K562 (cell line): Measurements from ENCODE around the gene GPR153. TPM values are rescaled to one million over a fixed set of nuclear protein-coding genes. Genes with fewer than 3 reads are reported as not detected.
A peak's percentile ranks its signal among the peaks of the same experiment; 100 is the strongest.

Source experiments
- ARID1B ChIP-seq: fragments of 450-650 bp; IDR thresholded peaks from 2 replicates; pipeline ENCODE4 v1.6.1; 2016; ENCODE audit warnings: antibody characterized with exemption, mild to moderate bottlenecking, inconsistent platforms
- DIDO1 ChIP-seq: fragments of 450-650 bp; IDR thresholded peaks from 2 replicates; pipeline ENCODE4 v1.6.1; 2016; ENCODE audit warnings: low read depth, missing biosample characterization, missing genetic modification characterization
- FOXP1 ChIP-seq: sonication (generic); formaldehyde crosslinking; IDR thresholded peaks from 2 replicates; pipeline ENCODE4 v1.8.0; 2022; ENCODE audit warnings: mild to moderate bottlenecking, missing genetic modification reagents
- POLR2AphosphoS2 ChIP-seq: IDR thresholded peaks from 2 replicates; pipeline ENCODE4 v1.6.1; 2012; ENCODE audit warnings: low read length, improper control_type of control experiment
- PRPF4 ChIP-seq: fragments of 200-400 bp; formaldehyde crosslinking; IDR thresholded peaks from one replicate; pipeline ENCODE4 v1.6.1; 2017; ENCODE audit warnings: low read length, low read depth, mild to moderate bottlenecking; ENCODE audit not compliant: insufficient read depth, poor library complexity, severe bottlenecking
- STAG1 ChIP-seq: sonication (generic); formaldehyde crosslinking; IDR thresholded peaks from 2 replicates; pipeline ENCODE4 v1.5.0; 2020; ENCODE audit warnings: missing genetic modification reagents, borderline replicate concordance
- TBP ChIP-seq: optimal IDR thresholded peaks from 2 replicates; pipeline ENCODE3; 2011; ENCODE audit warnings: low read depth, low read length, improper control_type of control experiment
- TEAD1 ChIP-seq, 2 experiments: fragments of 450-650 bp in 1 of 2; sonication (generic) in 1 of 2; formaldehyde crosslinking; IDR thresholded peaks; 2 replicates each; pipeline versions ENCODE4 v1.4.0 to v1.8.0; 2020 to 2022; ENCODE audit warnings: mild to moderate bottlenecking in 2 of 2, missing genetic modification reagents in 1 of 2
- ZC3H11A ChIP-seq: IDR thresholded peaks from 2 replicates; pipeline ENCODE4 v1.6.1; 2012; ENCODE audit warnings: low read depth, low read length, improper control_type of control experiment
- ZNF143 ChIP-seq: sonication (generic); formaldehyde crosslinking; IDR thresholded peaks from 2 replicates; pipeline ENCODE4 v1.9.0; 2022; ENCODE audit warnings: mild to moderate bottlenecking, missing genetic modification reagents
- ZNF644 ChIP-seq: fragments of 200-800 bp; sonication (Bioruptor generic); IDR thresholded peaks from 2 replicates; pipeline ENCODE4 v1.6.1; 2016; ENCODE audit warnings: low read depth, missing genetic modification characterization, missing compliant biosample characterization
- ZNF766 ChIP-seq: fragments of 200-800 bp; sonication (Bioruptor generic); conservative IDR thresholded peaks from 2 replicates; pipeline ENCODE4 v1.6.1; 2016; ENCODE audit warnings: missing genetic modification characterization, missing compliant biosample characterization
- polyA plus RNA-seq, 8 experiments: library from polyadenylated mRNA; depleted of rRNA in 4 of 8; stranded (reverse) in 5 of 8; unstranded in 3 of 8; fragments of >200 nt; fragmentation: Nextera tagmentation in 2 of 8; fragmentation: Illumina TruSeq in 1 of 8; extraction: Ambion mirVana in 2 of 8; extraction: Trizol in 1 of 8; gene quantifications; 2 replicates each; pipeline versions ENCODE4 v1.2.1 to v1.2.3, GENCODE V29; 2011 to 2014; ENCODE audit warnings: inconsistent platforms in 1 of 8, missing spikeins in 1 of 8
- total RNA-seq, 7 experiments: library from RNA; depleted of rRNA in 6 of 7; stranded (reverse); fragments of >200 nt in 6 of 7; fragmentation: Illumina TruSeq in 2 of 7; extraction: Trizol in 2 of 7; gene quantifications; 2 replicates each; pipeline versions ENCODE4 v1.2.1 to v1.2.3, GENCODE V29; 2011 to 2021; ENCODE audit warnings: low replicate concordance in 1 of 7
- TF ChIP-seq, protein P1 (sequence below), 2 experiments: fragments of 450-650 bp; IDR thresholded peaks; 2 replicates each; pipeline ENCODE4 v1.6.1; 2016; ENCODE audit warnings: mild to moderate bottlenecking in 2 of 2, borderline replicate concordance in 1 of 2, low read depth in 1 of 2, moderate library complexity in 1 of 2
- TF ChIP-seq, protein P2 (sequence below): fragments of 250-450 bp; sonication (Bioruptor Pico); IDR thresholded peaks from 2 replicates; pipeline ENCODE4 v1.5.0; 2021
- TF ChIP-seq, protein P3 (sequence below): sonication (generic); formaldehyde crosslinking; IDR thresholded peaks from 2 replicates; pipeline ENCODE4 v1.9.0; 2022; ENCODE audit warnings: mild to moderate bottlenecking, missing genetic modification reagents
- TF ChIP-seq, protein P4 (sequence below): fragments of 200-800 bp; sonication (Bioruptor generic); IDR thresholded peaks from 2 replicates; pipeline ENCODE4 v1.6.1; 2017; ENCODE audit warnings: missing genetic modification characterization, missing compliant biosample characterization

Gene GPR153
- total and polyA plus RNA-seq, 9 of the 15 experiments (the other 6 are each of a cell fraction or from before 2014, with no cell fraction given) = 0.01 to 1.5 (median 0.51) TPM

DNA sequence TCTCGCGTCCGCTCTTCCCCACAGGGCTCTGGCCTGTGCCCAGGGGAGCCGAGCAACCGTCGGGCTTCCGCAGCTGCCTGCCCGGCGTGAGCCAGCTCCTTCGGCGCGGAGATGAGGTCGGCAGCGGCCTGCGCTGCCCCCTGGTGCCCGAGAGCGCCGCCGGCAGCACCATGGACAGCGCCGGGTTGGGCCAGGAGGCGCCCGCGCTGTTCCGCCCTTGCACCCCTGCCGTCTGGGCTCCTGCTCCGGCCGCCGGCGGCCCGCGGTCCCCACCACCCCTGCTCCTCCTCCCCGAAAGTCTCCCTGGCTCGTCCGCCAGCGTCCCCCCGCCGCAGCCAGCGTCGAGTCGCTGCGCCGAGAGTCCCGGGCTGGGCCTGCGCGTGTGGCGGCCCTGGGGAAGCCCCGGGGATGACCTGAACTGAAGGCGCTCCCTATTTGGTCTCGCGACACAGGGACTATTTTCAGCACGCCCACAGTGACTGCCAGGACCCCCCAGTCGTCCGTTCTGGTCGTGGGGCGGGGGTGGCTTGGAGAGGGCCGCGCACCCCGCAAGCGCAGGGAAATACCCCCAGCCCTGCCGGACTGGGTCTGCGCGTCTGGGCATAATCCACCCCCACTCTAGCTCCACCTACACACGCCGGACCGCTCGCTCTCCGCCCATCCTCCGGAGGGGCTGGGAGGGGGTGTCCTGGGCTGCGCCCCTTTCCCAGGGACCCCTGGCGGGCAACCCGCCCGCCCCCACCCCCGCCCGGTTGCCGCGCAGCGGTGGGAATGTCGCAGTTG, 15.6 kb downstream of the GPR153 start (continued):
- TF ChIP-seq, protein P1, sequence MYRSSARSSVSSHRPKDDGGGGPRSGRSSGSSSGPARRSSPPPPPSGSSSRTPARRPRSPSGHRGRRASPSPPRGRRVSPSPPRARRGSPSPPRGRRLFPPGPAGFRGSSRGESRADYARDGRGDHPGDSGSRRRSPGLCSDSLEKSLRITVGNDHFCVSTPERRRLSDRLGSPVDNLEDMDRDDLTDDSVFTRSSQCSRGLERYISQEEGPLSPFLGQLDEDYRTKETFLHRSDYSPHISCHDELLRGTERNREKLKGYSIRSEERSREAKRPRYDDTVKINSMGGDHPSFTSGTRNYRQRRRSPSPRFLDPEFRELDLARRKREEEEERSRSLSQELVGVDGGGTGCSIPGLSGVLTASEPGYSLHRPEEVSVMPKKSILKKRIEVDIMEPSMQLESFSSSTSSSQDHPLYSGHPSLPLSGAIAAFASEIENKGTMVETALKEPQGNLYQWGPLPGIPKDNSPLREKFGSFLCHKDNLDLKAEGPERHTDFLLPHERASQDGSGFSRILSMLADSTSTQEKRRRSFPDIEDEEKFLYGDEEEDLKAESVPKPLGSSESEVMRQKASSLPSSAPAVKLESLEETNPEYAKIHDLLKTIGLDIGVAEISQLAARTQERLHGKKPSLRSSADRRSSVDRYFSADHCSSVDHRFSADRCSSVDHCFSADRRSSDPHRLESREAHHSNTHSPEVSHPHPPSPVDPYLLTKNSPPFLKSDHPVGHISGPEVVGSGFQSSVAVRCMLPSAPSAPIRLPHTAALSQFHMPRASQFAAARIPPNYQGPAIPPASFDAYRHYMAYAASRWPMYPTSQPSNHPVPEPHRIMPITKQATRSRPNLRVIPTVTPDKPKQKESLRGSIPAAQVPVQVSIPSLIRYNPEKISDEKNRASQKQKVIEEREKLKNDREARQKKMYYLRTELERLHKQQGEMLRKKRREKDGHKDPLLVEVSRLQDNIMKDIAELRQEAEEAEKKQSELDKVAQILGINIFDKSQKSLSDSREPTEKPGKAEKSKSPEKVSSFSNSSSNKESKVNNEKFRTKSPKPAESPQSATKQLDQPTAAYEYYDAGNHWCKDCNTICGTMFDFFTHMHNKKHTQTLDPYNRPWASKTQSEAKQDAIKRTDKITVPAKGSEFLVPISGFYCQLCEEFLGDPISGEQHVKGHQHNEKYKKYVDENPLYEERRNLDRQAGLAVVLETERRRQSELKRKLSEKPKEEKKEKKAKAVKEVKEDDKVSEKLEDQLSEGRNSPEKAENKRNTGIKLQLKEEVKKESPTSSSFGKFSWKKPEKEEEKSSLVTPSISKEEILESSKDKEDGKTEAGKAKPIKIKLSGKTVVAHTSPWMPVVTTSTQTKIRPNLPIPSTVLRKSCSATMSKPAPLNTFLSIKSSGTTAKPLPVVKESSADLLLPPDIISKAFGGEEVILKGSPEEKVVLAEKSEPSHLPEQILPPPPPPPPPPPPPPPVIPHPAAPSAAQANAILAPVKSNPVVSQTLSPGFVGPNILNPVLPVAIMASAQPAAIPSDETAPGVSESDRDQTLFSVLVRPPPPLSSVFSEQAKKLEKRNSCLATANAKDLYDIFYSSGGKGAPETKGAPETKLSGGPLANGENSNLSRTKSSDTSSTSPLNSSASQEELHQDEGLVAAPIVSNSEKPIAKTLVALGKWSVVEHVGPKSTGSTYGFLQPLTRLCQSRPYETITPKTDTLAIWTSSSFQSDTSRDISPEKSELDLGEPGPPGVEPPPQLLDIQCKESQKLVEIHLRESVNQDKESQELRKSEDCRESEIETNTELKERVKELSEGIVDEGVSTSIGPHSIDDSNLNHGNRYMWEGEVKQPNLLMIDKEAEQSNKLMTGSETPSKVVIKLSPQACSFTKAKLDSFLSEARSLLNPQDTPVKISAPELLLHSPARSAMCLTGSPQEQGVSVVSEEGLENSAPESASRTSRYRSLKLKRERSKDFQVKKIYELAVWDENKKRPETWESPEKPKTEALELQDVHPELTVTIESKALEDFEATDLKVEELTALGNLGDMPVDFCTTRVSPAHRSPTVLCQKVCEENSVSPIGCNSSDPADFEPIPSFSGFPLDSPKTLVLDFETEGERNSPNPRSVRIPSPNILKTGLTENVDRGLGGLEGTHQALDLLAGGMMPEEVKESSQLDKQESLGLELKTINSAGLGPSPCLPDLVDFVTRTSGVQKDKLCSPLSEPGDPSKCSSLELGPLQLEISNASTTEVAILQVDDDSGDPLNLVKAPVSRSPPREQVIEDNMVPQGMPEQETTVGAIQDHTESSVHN (IDR thresholded peaks at IDR 0.05; ENCODE audit: borderline replicate concordance in 1 of 2, low read depth in 1 of 2) = no peak
- TF ChIP-seq, protein P2, sequence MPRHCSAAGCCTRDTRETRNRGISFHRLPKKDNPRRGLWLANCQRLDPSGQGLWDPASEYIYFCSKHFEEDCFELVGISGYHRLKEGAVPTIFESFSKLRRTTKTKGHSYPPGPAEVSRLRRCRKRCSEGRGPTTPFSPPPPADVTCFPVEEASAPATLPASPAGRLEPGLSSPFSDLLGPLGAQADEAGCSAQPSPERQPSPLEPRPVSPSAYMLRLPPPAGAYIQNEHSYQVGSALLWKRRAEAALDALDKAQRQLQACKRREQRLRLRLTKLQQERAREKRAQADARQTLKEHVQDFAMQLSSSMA = no peak
- TF ChIP-seq, protein P3, sequence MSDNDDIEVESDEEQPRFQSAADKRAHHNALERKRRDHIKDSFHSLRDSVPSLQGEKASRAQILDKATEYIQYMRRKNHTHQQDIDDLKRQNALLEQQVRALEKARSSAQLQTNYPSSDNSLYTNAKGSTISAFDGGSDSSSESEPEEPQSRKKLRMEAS = peak; percentile 85
- peak; percentile 100 for TF ChIP-seq STAG1 (CRISPR knock-in tag)
- TF ChIP-seq ZNF766 (CRISPR knock-in tag) = 0 out of 2 replicates have a peak, but pooled peaks have one; percentile 51
- TF ChIP-seq, protein P4, sequence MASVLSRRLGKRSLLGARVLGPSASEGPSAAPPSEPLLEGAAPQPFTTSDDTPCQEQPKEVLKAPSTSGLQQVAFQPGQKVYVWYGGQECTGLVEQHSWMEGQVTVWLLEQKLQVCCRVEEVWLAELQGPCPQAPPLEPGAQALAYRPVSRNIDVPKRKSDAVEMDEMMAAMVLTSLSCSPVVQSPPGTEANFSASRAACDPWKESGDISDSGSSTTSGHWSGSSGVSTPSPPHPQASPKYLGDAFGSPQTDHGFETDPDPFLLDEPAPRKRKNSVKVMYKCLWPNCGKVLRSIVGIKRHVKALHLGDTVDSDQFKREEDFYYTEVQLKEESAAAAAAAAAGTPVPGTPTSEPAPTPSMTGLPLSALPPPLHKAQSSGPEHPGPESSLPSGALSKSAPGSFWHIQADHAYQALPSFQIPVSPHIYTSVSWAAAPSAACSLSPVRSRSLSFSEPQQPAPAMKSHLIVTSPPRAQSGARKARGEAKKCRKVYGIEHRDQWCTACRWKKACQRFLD = peak; percentile 85; the same call in 1 of the 2 replicates
- 0 out of 2 replicates have a peak, but pooled peaks have one; percentile 42 for TF ChIP-seq ZNF644 (tag)
- TF ChIP-seq PRPF4 = no peak
- TF ChIP-seq ZNF143 (CRISPR knock-in tag) = peak; percentile 49; the same call in 1 of the 2 replicates
- no peak for TF ChIP-seq DIDO1 (tag)
- peak; percentile 81; the same call in 1 of the 2 replicates for TF ChIP-seq ZC3H11A
- TF ChIP-seq POLR2AphosphoS2 = no peak
- TF ChIP-seq ARID1B = no peak
- TF ChIP-seq TBP = peak; percentile 21
- peak; percentile 59 to 96; a peak in 3 of 4 replicates for TF ChIP-seq TEAD1 (CRISPR knock-in tag; IDR thresholded peaks at IDR 0.05)
- peak; percentile 99 for TF ChIP-seq FOXP1 (CRISPR knock-in tag)
